Kidney (tissue), 14 donors: ENCODE measurements around the gene KY. TPM values are rescaled to one million over a fixed set of nuclear protein-coding genes. Genes with fewer than 3 reads are reported as not detected.
"Not testable (repeated sequence)": the region's sequence is repeated elsewhere in the genome, so short reads cannot be mapped to it uniquely, and the experiment has no call there.

Experiments
- DNase-seq, 5 donors: peaks; one replicate each; pipeline ENCODE4 v3.0.0-alpha.2; 2013 to 2020
- FAIRE-seq: peaks from 2 replicates; lab custom pipeline; 2012; peaks lifted over from hg19 to GRCh38; lab: Jason Lieb, UNC
- H3K27ac ChIP-seq, 2 donors: one replicate each; pipeline ENCODE4 v1.7.0; 2013; ENCODE audit warnings: low read depth in 2 of 2, low read length in 2 of 2, inconsistent platforms in 1 of 2
- H3K27me3 ChIP-seq: one replicate; pipeline ENCODE4 v1.7.1; 2013; ENCODE audit warnings: low read length, inconsistent platforms; ENCODE audit not compliant: control insufficient read depth, insufficient read depth
- H3K36me3 ChIP-seq, 3 donors: one replicate each; pipeline versions ENCODE4 v1.7.0 to v1.7.1; 2013; ENCODE audit warnings: low read length in 3 of 3, control low read depth in 1 of 3, inconsistent platforms in 1 of 3; ENCODE audit not compliant: insufficient read depth in 3 of 3, control insufficient read depth in 2 of 3
- H3K4me1 ChIP-seq, 3 donors: one replicate each; pipeline versions ENCODE4 v1.7.0 to v1.7.1; 2013; ENCODE audit warnings: low read length in 3 of 3, inconsistent platforms in 1 of 3, low read depth in 1 of 3; ENCODE audit not compliant: control insufficient read depth in 2 of 3, insufficient read depth in 2 of 3
- H3K4me3 ChIP-seq, 3 donors: one replicate each; pipeline versions ENCODE4 v1.7.0 to v1.8.1; 2013; ENCODE audit warnings: low read length in 3 of 3, control low read depth in 1 of 3, inconsistent platforms in 1 of 3
- H3K9ac ChIP-seq, 3 donors: one replicate each; pipeline versions ENCODE4 v1.7.0 to v1.7.1; 2013; ENCODE audit warnings: low read length in 3 of 3, control low read depth in 1 of 3, inconsistent platforms in 1 of 3
- H3K9me3 ChIP-seq, 3 donors: one replicate each; pipeline versions ENCODE4 v1.7.0 to v1.7.1; 2013; ENCODE audit warnings: low read length in 3 of 3, control low read depth in 1 of 3, inconsistent platforms in 1 of 3; ENCODE audit not compliant: control insufficient read depth in 2 of 3, insufficient read depth in 1 of 3
- intact Hi-C: fragments of 100-400 bp; cut with DNase I; formaldehyde crosslinking; loops from one replicate; pipeline ENCODE4 v1.11.1; 2022
- polyA plus RNA-seq: library from polyadenylated mRNA; stranded (reverse); fragments of 350-450 nt; fragmentation: Illumina TruSeq; extraction: RNeasy Lipid Tissue Mini Kit (QIAGEN cat#74804); gene quantifications from one replicate; pipeline ENCODE4 v1.2.3, GENCODE V29; 2014; ENCODE audit warnings: low read depth, low replicate concordance; ENCODE audit not compliant: insufficient read depth
- total RNA-seq: library from RNA; stranded (reverse); fragmentation: NEBNext Ultra II Directional; extraction: Animal tissue kit (Norgen Biotek cat#: 25700); gene quantifications from one replicate; pipeline ENCODE4 v1.2.1, GENCODE V29; 2021
- TF ChIP-seq, protein P1 (sequence below): IDR thresholded peaks from 3 replicates; pipeline ENCODE4 v1.5.1; 2012; ENCODE audit warnings: mild to moderate bottlenecking, moderate library complexity, borderline replicate concordance; ENCODE audit not compliant: insufficient read depth; ENCODE audit errors: extremely low read depth
- donor health status: control.
- donor health status: control.
- donor health status: control.
- donor health status: control.
- donor health status: control.
- donor health status: DM: yes; HTN: yes; CAD: no.
- donor health status: Normal renal cell carcinoma (clear cell type).

Gene KY
- total and polyA plus RNA-seq, 2 donors from 2014 or later = 0.50 to 0.69 TPM

DNA sequence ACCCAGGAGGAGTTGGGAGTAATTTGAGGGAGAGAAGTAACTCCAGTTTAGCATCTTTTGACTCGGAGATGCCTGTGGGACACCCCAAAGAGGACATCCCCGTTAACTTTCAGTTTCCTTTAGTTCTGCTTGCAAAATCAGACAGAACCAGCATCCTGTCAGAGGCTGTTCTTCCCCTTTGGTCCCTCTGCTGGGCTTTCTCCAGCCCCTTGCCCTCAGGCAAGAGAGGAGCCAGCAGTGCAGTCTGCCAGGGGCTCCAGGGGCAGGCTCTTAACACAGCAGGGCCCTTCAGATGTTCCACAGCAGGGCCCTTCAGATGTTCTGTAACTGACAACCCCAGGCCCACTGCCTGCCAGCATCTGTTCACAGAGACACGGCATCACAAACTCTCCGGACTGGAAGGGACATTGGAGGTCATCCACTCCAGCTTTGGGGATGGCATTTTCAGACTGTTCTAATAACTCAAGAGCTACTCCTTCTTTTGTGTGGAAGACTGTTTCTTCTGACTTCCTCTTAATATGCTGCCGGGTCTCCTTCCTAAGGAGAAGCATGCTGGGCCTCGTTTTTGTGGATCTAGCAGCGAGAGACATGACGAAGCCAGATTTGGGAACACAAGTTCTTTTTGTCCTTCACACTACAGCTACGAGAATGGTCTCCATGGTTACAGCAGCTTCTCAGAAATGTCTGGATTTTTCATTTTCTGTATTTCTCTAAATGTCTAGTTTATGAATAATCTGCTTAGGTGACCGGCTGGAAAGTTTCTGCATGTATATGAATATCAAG is 51.9 kb downstream of the KY start:
- DNase-seq (no peak), FAIRE-seq (no peak)
- H3K9ac ChIP-seq = no peak overlapping the region
- TF ChIP-seq, protein P1, sequence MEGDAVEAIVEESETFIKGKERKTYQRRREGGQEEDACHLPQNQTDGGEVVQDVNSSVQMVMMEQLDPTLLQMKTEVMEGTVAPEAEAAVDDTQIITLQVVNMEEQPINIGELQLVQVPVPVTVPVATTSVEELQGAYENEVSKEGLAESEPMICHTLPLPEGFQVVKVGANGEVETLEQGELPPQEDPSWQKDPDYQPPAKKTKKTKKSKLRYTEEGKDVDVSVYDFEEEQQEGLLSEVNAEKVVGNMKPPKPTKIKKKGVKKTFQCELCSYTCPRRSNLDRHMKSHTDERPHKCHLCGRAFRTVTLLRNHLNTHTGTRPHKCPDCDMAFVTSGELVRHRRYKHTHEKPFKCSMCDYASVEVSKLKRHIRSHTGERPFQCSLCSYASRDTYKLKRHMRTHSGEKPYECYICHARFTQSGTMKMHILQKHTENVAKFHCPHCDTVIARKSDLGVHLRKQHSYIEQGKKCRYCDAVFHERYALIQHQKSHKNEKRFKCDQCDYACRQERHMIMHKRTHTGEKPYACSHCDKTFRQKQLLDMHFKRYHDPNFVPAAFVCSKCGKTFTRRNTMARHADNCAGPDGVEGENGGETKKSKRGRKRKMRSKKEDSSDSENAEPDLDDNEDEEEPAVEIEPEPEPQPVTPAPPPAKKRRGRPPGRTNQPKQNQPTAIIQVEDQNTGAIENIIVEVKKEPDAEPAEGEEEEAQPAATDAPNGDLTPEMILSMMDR = no peak
- intact Hi-C loops = loop anchor here (5.0 kb wide), 1 partner anchor 1293 kb away; no protein-coding TSS in a partner anchor
- H3K9me3 ChIP-seq = no peaks in the 10 kb centered on the region
- H3K4me1 ChIP-seq = no peaks in the 10 kb centered on the region
- no peak overlapping the region for H3K27ac ChIP-seq
- H3K36me3 ChIP-seq = no peaks in the 10 kb centered on the region
- H3K27me3 ChIP-seq = no peaks in the 10 kb centered on the region
- H3K4me3 ChIP-seq = no peak overlapping the region

DNA sequence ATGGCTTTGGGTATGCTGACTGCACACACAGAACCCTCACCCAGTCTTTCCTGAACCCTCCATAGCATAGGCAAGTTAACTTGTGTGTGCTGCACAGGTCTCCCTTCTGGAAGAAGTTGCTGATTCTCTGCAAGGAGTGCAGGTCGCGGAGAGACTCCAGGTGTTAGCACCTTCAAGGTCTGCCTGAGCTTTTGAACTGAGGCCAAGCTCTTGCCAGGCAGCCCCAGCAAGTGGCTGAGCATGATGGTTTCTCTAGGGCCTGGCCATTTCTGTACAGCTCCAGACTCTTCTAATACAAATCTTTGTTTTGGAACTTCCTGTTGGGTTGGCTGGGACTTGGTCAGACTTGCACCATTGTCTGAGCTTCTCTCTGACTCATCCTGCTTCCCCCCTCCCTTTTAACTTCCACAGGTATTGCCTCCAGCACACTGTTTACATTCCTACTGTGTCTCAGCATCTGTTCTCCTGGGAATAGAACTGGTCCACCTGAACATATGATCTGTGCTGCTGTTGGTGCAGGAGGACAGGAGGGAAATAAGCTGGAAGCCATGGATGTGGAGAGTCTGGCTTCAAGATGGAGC is 53.3 kb downstream of the KY start:
- Histone ChIP-seq H3K36me3 (no peaks in the 10 kb centered on the region), H3K4me3 (no peak overlapping the region), H3K27me3 (no peaks in the 10 kb centered on the region), H3K27ac (no peak overlapping the region), H3K9ac (no peak overlapping the region), H3K9me3 (no peaks in the 10 kb centered on the region), H3K4me1 (no peaks in the 10 kb centered on the region)
- no peak for FAIRE-seq
- no peak for DNase-seq
- TF ChIP-seq, protein P1 = no peak
- intact Hi-C loops = loop anchor here (5.0 kb wide), 1 partner anchor 1295 kb away; no protein-coding TSS in a partner anchor

GRCh38 chr3:134594986-134595385 is 55.8 kb downstream of the KY start:
- H3K27ac ChIP-seq, H3K4me1 ChIP-seq, H3K9me3 ChIP-seq, FAIRE-seq, H3K4me3 ChIP-seq, H3K27me3 ChIP-seq, H3K36me3 ChIP-seq, H3K9ac ChIP-seq, DNase-seq: not testable (repeated sequence)
- intact Hi-C loops = loop anchor here (5.0 kb wide), 1 partner anchor 1297 kb away; no protein-coding TSS in a partner anchor

DNA sequence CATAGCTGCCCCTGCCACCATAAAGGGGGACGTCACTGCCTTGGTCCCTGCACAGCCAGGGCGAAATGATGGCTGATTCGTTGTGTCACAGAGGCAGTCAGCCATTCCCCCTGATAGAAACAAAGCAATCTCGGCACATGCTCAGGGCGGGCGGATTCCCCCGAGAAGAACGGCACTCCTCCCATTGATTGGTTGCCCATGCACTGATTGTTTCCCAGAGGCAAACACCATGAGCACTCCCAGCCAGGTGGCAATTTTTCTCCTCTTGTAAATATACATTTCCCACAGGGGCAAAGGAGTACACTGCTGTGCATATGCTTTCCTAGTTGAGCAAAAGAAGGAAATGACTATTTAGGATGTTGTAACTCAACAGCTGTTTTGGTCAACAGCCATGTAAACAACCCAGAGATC is 56.5 kb downstream of the KY start:
- Histone ChIP-seq H3K27ac (no peak overlapping the region), H3K36me3 (no peaks in the 10 kb centered on the region), H3K27me3 (no peaks in the 10 kb centered on the region), H3K4me1 (no peaks in the 10 kb centered on the region), H3K4me3 (no peak overlapping the region), H3K9ac (no peak overlapping the region), H3K9me3 (no peaks in the 10 kb centered on the region)
- TF ChIP-seq, protein P1 = no peak
- intact Hi-C loops = no loop called here
- no peak for DNase-seq
- FAIRE-seq = no peak
